HepG2 (cell line): ENCODE data around the gene SAMD4A. TPM values are rescaled to one million over a fixed set of nuclear protein-coding genes. Genes with fewer than 3 reads are reported as not detected.
A peak's percentile ranks its signal among the peaks of the same experiment; 100 is the strongest.

ENCODE experiments used
- ASH2L ChIP-seq: fragments of 300-600, 200-600 bp; sonication (generic); IDR thresholded peaks from 2 replicates; pipeline ENCODE4 v1.7.0; 2017; ENCODE audit warnings: low read depth, mild to moderate bottlenecking, moderate library complexity, mixed read lengths, low read length; ENCODE audit not compliant: insufficient read length
- DPF2 ChIP-seq: sonication (generic); formaldehyde crosslinking; IDR thresholded peaks from 2 replicates; pipeline ENCODE4 v1.4.0; 2020; ENCODE audit warnings: mild to moderate bottlenecking, low read depth, missing genetic modification reagents, borderline replicate concordance
- DR1 ChIP-seq: sonication (generic); formaldehyde crosslinking; IDR thresholded peaks from 2 replicates; pipeline ENCODE4 v1.8.0; 2021; ENCODE audit warnings: mild to moderate bottlenecking, missing genetic modification reagents, inconsistent platforms
- E2F2 ChIP-seq: sonication (generic); formaldehyde crosslinking; IDR thresholded peaks from 2 replicates; pipeline ENCODE4 v1.4.0; 2020; ENCODE audit warnings: missing genetic modification reagents, borderline replicate concordance
- GATAD2A ChIP-seq: IDR thresholded peaks from 2 replicates; pipeline ENCODE4 v1.6.1; 2016
- HNF4A ChIP-seq: sonication (generic); formaldehyde crosslinking; IDR thresholded peaks from 2 replicates; pipeline ENCODE4 v1.4.0; 2020; ENCODE audit warnings: missing genetic modification reagents
- IKZF5 ChIP-seq: IDR thresholded peaks from 2 replicates; pipeline ENCODE4 v1.6.1; 2018; ENCODE audit warnings: missing genetic modification reagents, mild to moderate bottlenecking, missing compliant biosample characterization
- MZF1 ChIP-seq: sonication (generic); formaldehyde crosslinking; IDR thresholded peaks from 2 replicates; pipeline ENCODE4 v1.8.1; 2023; ENCODE audit warnings: mild to moderate bottlenecking, missing genetic modification reagents, borderline replicate concordance
- NFATC3 ChIP-seq: sonication (generic); formaldehyde crosslinking; IDR thresholded peaks from 2 replicates; pipeline ENCODE4 v1.5.1; 2020; ENCODE audit warnings: mild to moderate bottlenecking, missing genetic modification reagents
- NFKBIZ ChIP-seq: IDR thresholded peaks from 2 replicates; pipeline ENCODE4 v1.6.1; 2018; ENCODE audit warnings: missing genetic modification reagents, missing compliant biosample characterization
- NR2F1 ChIP-seq, 2 experiments: fragments of 450-650 bp in 1 of 2; formaldehyde crosslinking in 1 of 2; IDR thresholded peaks; 2 replicates each; pipeline versions ENCODE4 v1.5.0 to v1.6.1; 2016 to 2020; ENCODE audit warnings: mild to moderate bottlenecking in 1 of 2, missing compliant biosample characterization in 1 of 2, missing genetic modification reagents in 1 of 2, moderate library complexity in 1 of 2
- RXRB ChIP-seq: IDR thresholded peaks from 2 replicates; pipeline ENCODE4 v1.6.1; 2016; ENCODE audit warnings: borderline replicate concordance, missing genetic modification reagents, missing compliant biosample characterization
- SAP130 ChIP-seq: IDR thresholded peaks from 2 replicates; pipeline ENCODE4 v1.6.1; 2016; ENCODE audit warnings: low read depth
- SIX4 ChIP-seq: sonication (generic); formaldehyde crosslinking; IDR thresholded peaks from 2 replicates; pipeline ENCODE4 v1.4.0; 2020; ENCODE audit warnings: missing genetic modification reagents
- SRSF9 ChIP-seq: fragments of 200-400 bp; formaldehyde crosslinking; IDR thresholded peaks from 2 replicates; pipeline ENCODE4 v1.6.1; 2018; ENCODE audit warnings: borderline replicate concordance, mild to moderate bottlenecking, low read depth, low read length; ENCODE audit not compliant: insufficient read depth, poor library complexity, severe bottlenecking
- ZNF784 ChIP-seq: sonication (generic); formaldehyde crosslinking; IDR thresholded peaks from 2 replicates; pipeline ENCODE4 v1.5.1; 2020; ENCODE audit warnings: missing genetic modification reagents, mild to moderate bottlenecking, borderline replicate concordance
- ZNF883 ChIP-seq: sonication (generic); formaldehyde crosslinking; IDR thresholded peaks from 2 replicates; pipeline ENCODE4 v1.5.1; 2020; ENCODE audit warnings: mild to moderate bottlenecking, missing genetic modification reagents; ENCODE audit errors: not compliant biosample characterization
- ZSCAN12 ChIP-seq: sonication (generic); formaldehyde crosslinking; IDR thresholded peaks from 2 replicates; pipeline ENCODE4 v1.9.0; 2021; ENCODE audit warnings: mild to moderate bottlenecking, missing genetic modification reagents
- polyA plus RNA-seq, 8 experiments: library from polyadenylated mRNA; depleted of rRNA in 3 of 8; stranded (reverse) in 7 of 8; unstranded in 1 of 8; fragments of >200 nt; fragmentation: Illumina TruSeq in 4 of 8; extraction: Trizol in 4 of 8; gene quantifications; 2 replicates each; pipeline versions ENCODE4 v1.2.1 to v1.2.3, GENCODE V29; 2011 to 2016; ENCODE audit warnings: low read depth in 4 of 8, missing spikeins in 1 of 8, mixed read lengths in 1 of 8; ENCODE audit not compliant: insufficient read depth in 1 of 8
- total RNA-seq, 5 experiments: library from RNA; depleted of rRNA; stranded (reverse); fragments of >200 nt; fragmentation: Illumina TruSeq; extraction: Trizol; gene quantifications; 2 replicates each; pipeline ENCODE4 v1.2.3, GENCODE V29; 2016; ENCODE audit warnings: low read depth in 1 of 5

Gene SAMD4A
- total and polyA plus RNA-seq, 2 of the 13 experiments (the other 11 are each of a cell fraction or from before 2014, with no cell fraction given) = 11.8 to 13.0 TPM

GRCh38 chr14:54643696-54644176, 76.8 kb downstream of the SAMD4A start (continued):
- TF ChIP-seq ASH2L (peak; percentile 61), RXRB (CRISPR knock-in tag) (0 out of 2 replicates have a peak, but pooled peaks have one; percentile 7), ZNF883 (CRISPR knock-in tag) (no peak), NFKBIZ (CRISPR knock-in tag) (no peak), HNF4A (CRISPR knock-in tag) (peak; percentile 61; the same call in 1 of the 2 replicates), NFATC3 (CRISPR knock-in tag) (no peak), MZF1 (CRISPR knock-in tag) (no peak), E2F2 (CRISPR knock-in tag) (no peak), GATAD2A (peak; percentile 7; the same call in 1 of the 2 replicates), IKZF5 (CRISPR knock-in tag) (no peak), DR1 (CRISPR knock-in tag) (no peak), NR2F1 (CRISPR knock-in tag; IDR thresholded peaks at IDR 0.05) (peak in 1 of 2 experiments; percentile 41; a peak in 1 of 4 replicates), SAP130 (CRISPR knock-in tag) (0 out of 2 replicates have a peak, but pooled peaks have one; percentile 1), SRSF9 (no peak), DPF2 (CRISPR knock-in tag) (peak; percentile 27; the same call in 1 of the 2 replicates), ZNF784 (no peak), ZSCAN12 (no peak), SIX4 (CRISPR knock-in tag) (no peak)
- TF ChIP-seq, all 625 proteins: peak for 27
